ENCODE measurements around the gene IL4R. TPM values are rescaled to one million over a fixed set of nuclear protein-coding genes. Genes with fewer than 3 reads are reported as not detected.
"Not testable (repeated sequence)": the region's sequence is repeated elsewhere in the genome, so short reads cannot be mapped to it uniquely, and the experiment has no call there.

Gene IL4R
- total RNA-seq, 1 experiment from 2014 or later, result 25.6 TPM

- not testable (repeated sequence) for DNase-seq (ENCODE audit: low spot score)
Measured at GRCh38 chr16:27329376-27330079, 15.8 kb downstream of the IL4R start.

GRCh38 chr16:27330542-27330941, 16.8 kb downstream of the IL4R start:
- no peak for DNase-seq (ENCODE audit: low spot score)

- DNase-seq (ENCODE audit: low spot score), result no peak
Measured at GRCh38 chr16:27332105-27332504, 18.3 kb downstream of the IL4R start.

- no peak for DNase-seq (ENCODE audit: low spot score)
Measured at GRCh38 chr16:27333104-27333503, 19.3 kb downstream of the IL4R start.

GRCh38 chr16:27333549-27333948, 19.8 kb downstream of the IL4R start:
- DNase-seq (ENCODE audit: low spot score), result no peak

- DNase-seq (ENCODE audit: low spot score), result no peak
Measured at GRCh38 chr16:27334192-27334764, 20.5 kb downstream of the IL4R start.

GRCh38 chr16:27334838-27335237, 21.1 kb downstream of the IL4R start:
- no peak for DNase-seq (ENCODE audit: low spot score)

GRCh38 chr16:27335349-27336053, 21.7 kb downstream of the IL4R start:
- no peak for DNase-seq (ENCODE audit: low spot score)

GRCh38 chr16:27337024-27337423, 23.2 kb downstream of the IL4R start:
- no peak for DNase-seq (ENCODE audit: low spot score)

- DNase-seq (ENCODE audit: low spot score), result no peak
Measured at GRCh38 chr16:27339180-27339579, 25.4 kb downstream of the IL4R start.

- no peak for DNase-seq (ENCODE audit: low spot score)
Measured at GRCh38 chr16:27340654-27341053, 26.9 kb downstream of the IL4R start.

GRCh38 chr16:27341549-27341948, 27.8 kb downstream of the IL4R start:
- no peak for DNase-seq (ENCODE audit: low spot score)

- DNase-seq (ENCODE audit: low spot score), result no peak
Measured at GRCh38 chr16:27341971-27342370, 28.2 kb downstream of the IL4R start.

- DNase-seq (ENCODE audit: low spot score), result no peak
Measured at GRCh38 chr16:27344721-27345120, 30.9 kb downstream of the IL4R start.

GRCh38 chr16:27345201-27345600, 31.4 kb downstream of the IL4R start:
- DNase-seq (ENCODE audit: low spot score), result no peak

- no peak for DNase-seq (ENCODE audit: low spot score)
Measured at GRCh38 chr16:27346819-27347218, 33.0 kb downstream of the IL4R start.

- no peak for DNase-seq (ENCODE audit: low spot score)
Measured at GRCh38 chr16:27347930-27348685, 34.3 kb downstream of the IL4R start.

GRCh38 chr16:27349276-27349675, 35.5 kb downstream of the IL4R start:
- no peak for DNase-seq (ENCODE audit: low spot score)

GRCh38 chr16:27350006-27350405, 36.2 kb downstream of the IL4R start:
- no peak for DNase-seq (ENCODE audit: low spot score)

- DNase-seq (ENCODE audit: low spot score), result no peak
Measured at GRCh38 chr16:27351989-27352388, 38.2 kb downstream of the IL4R start.

- no peak for DNase-seq (ENCODE audit: low spot score)
Measured at GRCh38 chr16:27353853-27354252, 40.1 kb downstream of the IL4R start.

- peak; percentile 51 for DNase-seq (ENCODE audit: low spot score)
Measured at GRCh38 chr16:27355610-27356009, 41.8 kb downstream of the IL4R start.

Measured in A172 (cell line).